SH-SY5Y (cell line): ENCODE data around the gene LARP4.
A peak's percentile ranks its signal among the peaks of the same experiment; 100 is the strongest.

Experiments used
- GATA2 ChIP-seq: IDR thresholded peaks from 2 replicates; pipeline ENCODE4 v1.6.1; 2011; ENCODE audit warnings: mild to moderate bottlenecking, low read depth, low read length
- GATA3 ChIP-seq: IDR thresholded peaks from 2 replicates; pipeline ENCODE4 v1.6.1; 2011; ENCODE audit warnings: low read depth, mild to moderate bottlenecking, low read length, moderate library complexity

LARP4 gene

GRCh38 chr12:50400638-50401499, at the start of gene LARP4:
LARP4 (plus strand) TSS chr12:50400885; CDS start chr12:50401011, 126 bp downstream.
- TF ChIP-seq GATA3 (no peak), GATA2 (0 out of 2 replicates have a peak, but pooled peaks have one; percentile 33)

- TF ChIP-seq GATA3 (no peak), GATA2 (no peak)
These were observed 49.3 kb upstream of the LARP4 start for GRCh38 chr12:50351120-50352043.

GRCh38 chr12:50353404-50353803, 47.3 kb upstream of the LARP4 start:
- no peak for TF ChIP-seq GATA2
- no peak for TF ChIP-seq GATA3

GRCh38 chr12:50353869-50354593, 46.7 kb upstream of the LARP4 start:
- no peak for TF ChIP-seq GATA3
- no peak for TF ChIP-seq GATA2

- TF ChIP-seq GATA2 (no peak), GATA3 (no peak)
These were observed 45.8 kb upstream of the LARP4 start for GRCh38 chr12:50354908-50355307.

- TF ChIP-seq GATA2 (no peak), GATA3 (no peak)
These were observed 45.3 kb upstream of the LARP4 start for GRCh38 chr12:50355365-50355764.

- peak; percentile 80 for TF ChIP-seq GATA2
- peak; percentile 51 for TF ChIP-seq GATA3
These were observed 38.0 kb upstream of the LARP4 start for GRCh38 chr12:50362671-50363070.

GRCh38 chr12:50363141-50363540, 37.5 kb upstream of the LARP4 start:
- no peak for TF ChIP-seq GATA3
- no peak for TF ChIP-seq GATA2

GRCh38 chr12:50365709-50366406, 34.8 kb upstream of the LARP4 start:
- no peak for TF ChIP-seq GATA3
- TF ChIP-seq GATA2: no peak

GRCh38 chr12:50375802-50376201, 24.9 kb upstream of the LARP4 start:
- TF ChIP-seq GATA2: no peak

- no peak for TF ChIP-seq GATA3
- no peak for TF ChIP-seq GATA2
These were observed 19.8 kb upstream of the LARP4 start for GRCh38 chr12:50380761-50381325.

- TF ChIP-seq GATA2: no peak
- no peak for TF ChIP-seq GATA3
These were observed 13.2 kb upstream of the LARP4 start for GRCh38 chr12:50387487-50387886.

- TF ChIP-seq GATA3: no peak
- no peak for TF ChIP-seq GATA2
These were observed 12.7 kb upstream of the LARP4 start for GRCh38 chr12:50387972-50388478.

- TF ChIP-seq GATA2 (no peak), GATA3 (no peak)
These were observed 10.4 kb upstream of the LARP4 start for GRCh38 chr12:50390316-50390741.
